Hindlimb muscle (tissue), 1 donor: ENCODE measurements around the gene LRP6. TPM values are rescaled to one million over a fixed set of nuclear protein-coding genes. Genes with fewer than 3 reads are reported as not detected.
A peak's percentile ranks its signal among the peaks of the same experiment; 100 is the strongest.
"Not testable (repeated sequence)": the region's sequence is repeated elsewhere in the genome, so short reads cannot be mapped to it uniquely, and the experiment has no call there.

ENCODE experiments used
- DNase-seq: peaks from one replicate; pipeline ENCODE4 v3.0.0-alpha.2; 2013
- polyA plus RNA-seq: library from polyadenylated mRNA; unstranded; fragments of 120-200 nt; gene quantifications from one replicate; pipeline ENCODE4 v1.2.1, GENCODE V29; 2013; ENCODE audit not compliant: insufficient read length

The LRP6 gene
- polyA plus RNA-seq, 1 donor: 34.3 TPM

DNA sequence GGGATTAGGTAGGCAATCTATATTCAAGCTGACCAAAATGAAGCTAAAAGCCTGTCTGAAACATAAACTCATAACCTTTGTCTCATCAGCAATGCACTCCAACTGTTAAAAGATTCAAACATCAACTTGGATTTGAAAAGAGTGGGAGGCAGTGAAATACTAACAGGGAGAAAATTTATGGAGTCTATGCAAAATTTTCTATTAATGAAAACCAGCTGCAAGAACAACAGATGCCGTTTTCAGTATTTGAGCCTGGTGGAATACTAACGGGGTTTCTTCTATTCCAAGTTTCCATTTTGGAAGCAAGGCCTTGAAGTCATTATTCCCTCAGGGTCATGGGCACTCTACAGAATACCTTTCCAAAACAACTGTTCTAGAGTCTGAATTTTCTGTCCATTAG, 88.3 kb downstream of the LRP6 start:
- peak; percentile 39 for DNase-seq

GRCh38 chr12:12176402-12176801, 90.4 kb downstream of the LRP6 start:
- DNase-seq: no peak

DNA sequence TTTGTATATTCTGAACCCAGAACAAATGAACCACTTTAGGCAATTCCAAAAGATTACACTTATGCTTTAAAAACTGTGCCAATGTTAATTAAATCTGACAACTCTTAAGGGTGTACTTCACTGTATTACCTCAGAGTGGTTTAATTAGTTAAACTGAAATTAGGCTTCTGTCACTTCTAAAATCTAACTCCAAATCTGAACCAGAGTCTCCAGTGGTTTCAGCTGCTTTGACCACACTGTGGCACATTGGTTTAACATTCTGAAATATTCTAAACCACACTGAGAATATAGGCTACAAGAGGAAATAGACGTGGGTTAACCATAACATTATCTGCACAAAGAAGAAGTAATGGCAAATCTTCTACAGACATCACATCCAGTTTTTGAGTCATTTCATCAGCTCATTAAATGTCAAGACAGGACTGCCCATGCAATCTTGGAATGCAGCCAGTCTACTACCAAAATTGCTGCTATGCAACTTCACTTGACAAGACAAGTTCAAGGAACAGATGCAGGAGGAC, 94.8 kb downstream of the LRP6 start:
- DNase-seq: no peak

DNA sequence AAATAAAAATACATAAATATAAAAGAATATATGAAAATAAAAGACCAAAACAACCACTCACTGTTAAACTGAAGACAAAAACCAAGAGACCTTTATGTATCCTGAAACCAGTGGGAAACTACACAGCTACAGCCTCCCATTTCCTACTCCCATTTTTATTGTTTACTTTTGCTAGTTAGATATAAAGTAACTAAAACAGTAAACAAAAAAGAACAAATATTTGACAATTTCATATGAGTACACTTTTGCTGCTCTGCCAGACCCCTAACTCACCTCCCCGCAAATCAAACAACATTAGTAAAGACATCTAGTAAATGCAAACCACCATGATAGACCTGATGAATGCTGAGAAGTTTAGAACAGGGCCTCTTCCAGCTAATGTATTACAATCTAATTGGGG, 99.0 kb downstream of the LRP6 start:
- no peak for DNase-seq

DNA sequence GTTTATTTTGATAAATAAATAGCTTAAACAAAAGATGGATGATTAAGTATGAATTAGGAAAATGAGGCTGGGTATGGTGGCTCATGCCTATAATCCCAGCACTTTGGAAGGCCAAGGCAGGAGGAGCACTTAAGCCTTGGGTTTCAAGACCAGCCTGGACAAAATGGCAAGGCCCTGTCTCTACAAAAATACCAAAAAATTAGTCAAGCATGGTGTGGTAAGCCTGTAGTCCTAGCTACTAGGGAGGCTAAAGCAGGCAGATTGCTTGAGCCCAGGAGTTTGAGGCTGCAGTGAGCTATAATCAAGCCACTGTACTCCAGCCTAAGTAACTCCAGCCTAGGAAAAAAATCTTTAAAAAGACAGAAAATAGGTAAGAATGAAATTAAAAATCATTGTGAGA, 100.1 kb downstream of the LRP6 start:
- DNase-seq: no peak

- DNase-seq: peak; percentile 52
These were observed 106.9 kb downstream of the LRP6 start for GRCh38 chr12:12159988-12160387.

DNA sequence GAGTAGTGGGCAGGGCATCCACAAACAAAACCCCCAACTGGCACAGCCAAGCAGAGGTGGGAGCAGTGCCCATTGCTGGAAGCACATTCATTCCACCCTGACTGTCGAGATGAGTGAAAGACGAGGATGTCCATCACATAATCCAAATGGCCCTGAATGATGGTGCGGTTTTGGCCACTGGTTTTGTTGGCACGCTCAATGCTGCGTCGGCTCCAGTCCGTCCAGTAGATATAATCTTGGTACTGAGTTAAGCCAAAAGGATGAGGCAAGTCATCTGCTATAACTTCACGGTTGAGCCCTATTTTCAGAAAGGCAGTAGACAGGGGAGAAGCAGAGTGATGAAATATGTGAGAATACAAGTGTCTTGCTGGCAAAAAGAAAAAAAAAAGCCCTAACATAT, 108.0 kb downstream of the LRP6 start:
- DNase-seq: no peak

DNA sequence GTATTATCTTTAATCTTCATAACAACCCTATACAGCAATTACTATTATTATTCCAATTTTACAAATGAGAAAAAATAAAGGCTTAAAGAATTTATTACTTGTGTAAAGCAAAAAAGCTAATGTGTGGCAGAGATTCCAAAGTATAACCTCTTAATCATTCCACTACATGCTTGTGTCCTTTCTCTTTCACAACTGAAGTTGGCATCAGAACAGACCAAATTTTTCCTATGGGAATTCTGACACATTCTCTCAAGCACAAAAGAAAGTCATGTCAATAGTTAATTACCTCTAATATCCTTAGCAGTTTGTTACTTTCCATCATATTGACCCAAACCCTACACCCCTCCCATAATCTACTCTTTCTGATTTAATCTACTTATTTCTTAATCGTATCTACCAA, 109.4 kb downstream of the LRP6 start:
- no peak for DNase-seq

DNA sequence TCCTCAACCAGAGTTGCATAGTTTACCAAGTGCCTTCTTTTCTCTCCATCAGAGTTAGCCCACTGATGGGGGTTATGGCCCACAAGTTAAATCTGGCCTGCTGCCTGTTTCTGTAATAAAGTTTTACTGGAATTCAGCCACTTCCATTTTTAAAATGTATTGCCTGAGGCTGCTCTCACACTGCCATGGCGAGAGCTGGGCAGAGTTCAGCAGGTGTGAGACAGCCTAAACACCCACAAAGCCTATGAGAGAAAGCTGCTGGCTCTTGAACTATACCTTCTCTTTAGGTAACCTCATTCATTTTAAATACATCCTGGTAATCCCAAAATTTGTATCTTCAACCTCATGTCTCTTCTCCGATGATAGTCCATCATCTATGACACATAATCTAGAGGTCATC, 110.0 kb downstream of the LRP6 start:
- no peak for DNase-seq

DNA sequence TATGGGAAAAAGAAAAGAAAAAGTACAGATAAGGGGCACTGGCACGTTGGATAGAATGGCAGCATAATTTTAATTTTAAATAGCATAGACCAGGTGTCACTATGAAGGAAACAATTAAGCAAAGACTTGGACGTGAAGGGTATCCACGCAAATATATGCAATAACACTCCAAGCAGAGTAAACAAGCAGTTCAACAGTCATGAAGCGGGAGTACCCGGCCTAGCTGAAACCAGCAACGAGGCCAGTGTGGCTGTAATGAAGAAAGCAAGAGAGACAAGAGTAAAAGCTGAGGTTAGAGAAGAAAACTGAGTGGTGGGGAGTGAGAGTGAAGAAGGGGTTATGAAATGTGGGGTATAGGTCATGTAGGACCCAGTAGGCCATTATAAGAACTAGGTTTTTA, 110.7 kb downstream of the LRP6 start:
- DNase-seq: no peak

DNA sequence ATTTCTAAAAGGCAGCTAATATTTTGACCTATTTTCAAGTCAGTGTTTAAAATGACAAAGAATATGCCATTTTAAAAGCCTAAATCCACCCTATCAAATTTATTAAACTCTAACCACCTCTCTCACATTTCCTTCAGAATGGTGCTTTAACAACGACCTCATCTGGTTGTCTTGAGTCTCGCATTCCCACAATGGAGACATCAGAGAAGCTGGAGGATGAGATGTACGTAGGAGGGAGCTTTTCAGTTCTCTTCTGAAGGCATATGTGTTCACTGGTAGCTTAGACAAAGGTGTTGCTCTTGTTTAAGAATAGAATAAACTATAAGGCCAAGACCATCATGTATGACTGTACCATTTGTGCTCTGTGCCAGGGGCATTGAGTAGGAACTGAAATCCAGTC, 113.2 kb downstream of the LRP6 start:
- no peak for DNase-seq

GRCh38 chr12:12147111-12147510, 119.7 kb downstream of the LRP6 start:
- no peak for DNase-seq

DNA sequence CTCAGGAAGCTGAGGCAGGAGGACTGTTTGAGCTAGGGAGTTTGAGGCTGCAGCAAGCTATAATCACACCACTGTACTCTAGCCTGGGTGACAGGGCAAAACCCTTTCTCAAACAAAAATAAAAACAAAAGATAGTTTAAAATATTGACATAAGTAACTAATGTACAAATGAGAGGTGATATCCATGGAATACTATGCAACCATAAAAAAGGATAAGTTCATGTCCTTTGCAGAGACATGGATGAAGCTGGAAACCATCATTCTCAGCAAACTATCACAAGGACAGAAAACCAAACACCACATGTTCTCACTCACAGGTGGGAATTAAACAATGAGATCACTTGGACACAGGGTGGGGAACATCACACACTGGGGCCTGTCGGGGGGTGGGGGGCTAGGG, 122.3 kb downstream of the LRP6 start:
- DNase-seq: not testable (repeated sequence)

- no peak for DNase-seq
These were observed 125.8 kb downstream of the LRP6 start for GRCh38 chr12:12141000-12141399.

DNA sequence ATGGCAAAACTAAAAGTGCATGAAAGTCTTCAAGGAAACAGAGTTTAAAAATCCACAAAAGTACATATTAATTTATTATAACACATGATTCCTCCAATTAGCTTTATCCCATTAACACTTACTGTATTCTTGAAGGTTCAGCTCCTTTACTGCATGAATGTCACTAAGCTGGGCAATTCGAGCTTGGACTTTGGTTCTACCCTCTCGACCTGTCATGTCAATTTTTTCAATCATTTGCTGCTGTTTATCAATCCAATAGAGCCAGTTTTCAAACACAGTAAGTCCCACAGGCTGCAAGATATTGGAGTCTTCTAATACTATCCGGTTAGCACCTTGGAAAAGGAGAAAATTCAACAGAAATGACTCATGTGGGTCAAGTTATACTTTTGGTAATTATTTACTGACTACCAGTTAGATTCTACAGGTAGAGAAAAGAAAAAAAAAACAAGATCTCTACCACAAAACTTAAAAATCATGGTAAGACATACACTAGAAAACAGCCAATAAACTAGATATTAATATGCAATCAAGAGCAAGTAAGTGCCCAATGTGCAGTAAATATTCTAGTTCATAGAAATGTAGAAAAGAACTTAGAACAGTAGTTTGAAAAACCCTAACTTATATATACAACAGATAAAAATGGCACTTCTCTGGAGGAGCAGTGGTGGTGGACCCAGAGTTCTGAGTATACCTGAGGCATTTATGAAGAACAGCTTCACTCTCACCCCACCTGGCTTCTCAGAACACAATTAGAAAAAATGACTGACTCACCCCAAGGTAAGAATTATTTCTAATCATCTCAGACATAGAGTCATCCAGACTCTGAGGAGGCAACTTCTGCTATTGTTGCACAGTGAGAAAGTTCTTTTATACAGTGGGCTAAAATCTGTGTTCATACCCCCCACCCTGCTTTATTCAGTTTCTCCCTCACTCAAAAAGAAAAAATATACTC, 128.4 kb downstream of the LRP6 start:
- no peak for DNase-seq

- no peak for DNase-seq
These were observed 133.1 kb downstream of the LRP6 start for GRCh38 chr12:12133785-12134184.

GRCh38 chr12:12133259-12133658, 133.6 kb downstream of the LRP6 start:
- DNase-seq: no peak

- no peak for DNase-seq
These were observed 138.2 kb downstream of the LRP6 start for GRCh38 chr12:12128670-12129069.

DNA sequence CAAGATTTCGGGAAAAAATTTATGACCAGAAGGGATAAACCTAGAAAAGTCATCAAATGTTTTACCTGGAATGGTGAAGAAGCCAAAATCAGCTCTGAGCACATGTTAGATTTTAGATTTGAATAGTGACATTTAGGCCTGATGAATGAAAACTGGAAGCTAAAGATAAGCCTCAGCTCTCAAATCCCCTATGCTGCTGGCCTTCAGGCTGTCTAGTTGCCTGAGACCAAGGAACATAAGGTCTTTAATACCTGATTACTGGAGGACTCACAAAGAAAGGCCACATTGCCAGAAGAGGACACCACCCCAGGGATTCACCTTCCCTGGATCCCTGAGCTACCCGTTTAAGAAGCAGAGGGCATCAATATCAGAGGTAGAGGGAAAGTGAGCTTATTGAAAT, 139.5 kb downstream of the LRP6 start:
- DNase-seq: no peak

GRCh38 chr12:12126551-12126950, 140.3 kb downstream of the LRP6 start:
- DNase-seq: no peak

GRCh38 chr12:12123036-12123604, 143.7 kb downstream of the LRP6 start:
- DNase-seq: no peak

- DNase-seq: no peak
These were observed 145.8 kb downstream of the LRP6 start for GRCh38 chr12:12121061-12121460.

DNA sequence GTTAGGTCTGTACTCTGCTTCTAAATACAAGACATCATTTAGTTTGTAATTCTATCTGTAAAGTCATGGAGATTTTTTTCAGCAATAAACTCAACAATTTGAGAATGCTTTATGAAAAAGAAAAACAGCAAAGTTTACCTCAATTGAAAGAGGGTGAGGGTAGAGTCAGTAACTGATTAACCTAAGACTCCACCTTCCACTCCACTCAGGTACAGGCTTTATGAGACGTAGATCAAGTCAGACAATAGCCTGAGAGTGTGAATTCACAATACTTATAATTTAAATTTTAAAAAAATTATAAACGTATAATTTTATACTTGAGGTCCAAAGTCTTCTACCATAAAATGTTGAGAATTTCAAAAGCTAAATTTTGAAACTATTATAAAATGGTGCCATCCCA, 150.2 kb downstream of the LRP6 start:
- DNase-seq: no peak

DNA sequence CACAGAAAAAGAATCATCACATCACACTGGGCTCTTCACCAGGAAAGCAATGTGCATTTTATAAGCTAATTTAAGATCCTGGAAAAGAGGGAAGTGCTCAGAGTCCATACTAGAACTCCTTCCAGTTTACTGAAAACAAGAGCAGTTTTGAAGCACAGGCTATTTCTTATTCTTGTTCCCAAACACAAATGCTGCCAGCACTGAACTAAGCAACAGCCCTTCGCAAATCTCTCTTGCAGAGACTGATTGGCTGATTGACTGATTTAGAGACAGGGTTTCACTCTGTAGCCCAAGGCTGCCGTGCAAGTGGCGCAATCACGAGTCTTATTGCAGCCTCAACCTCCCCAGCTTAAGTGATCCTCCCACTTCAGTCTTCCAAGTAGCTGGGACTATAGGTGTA, 151.3 kb downstream of the LRP6 start:
- no peak for DNase-seq
